H54 (cell line): ENCODE data around the gene LRRC42.

Experiments used
- DNase-seq: peaks from one replicate; pipeline ENCODE4 v3.0.0; 2011; ENCODE audit warnings: low spot score, mixed read lengths; ENCODE audit not compliant: insufficient read length
- FAIRE-seq: peaks from 3 replicates; lab custom pipeline; 2011; peaks lifted over from hg19 to GRCh38; lab: Jason Lieb, UNC
- POLR2A ChIP-seq: IDR thresholded peaks from 2 replicates; pipeline ENCODE4 v1.6.1; 2011; ENCODE audit warnings: low read depth, mild to moderate bottlenecking, low read length

LRRC42 gene, protein sequence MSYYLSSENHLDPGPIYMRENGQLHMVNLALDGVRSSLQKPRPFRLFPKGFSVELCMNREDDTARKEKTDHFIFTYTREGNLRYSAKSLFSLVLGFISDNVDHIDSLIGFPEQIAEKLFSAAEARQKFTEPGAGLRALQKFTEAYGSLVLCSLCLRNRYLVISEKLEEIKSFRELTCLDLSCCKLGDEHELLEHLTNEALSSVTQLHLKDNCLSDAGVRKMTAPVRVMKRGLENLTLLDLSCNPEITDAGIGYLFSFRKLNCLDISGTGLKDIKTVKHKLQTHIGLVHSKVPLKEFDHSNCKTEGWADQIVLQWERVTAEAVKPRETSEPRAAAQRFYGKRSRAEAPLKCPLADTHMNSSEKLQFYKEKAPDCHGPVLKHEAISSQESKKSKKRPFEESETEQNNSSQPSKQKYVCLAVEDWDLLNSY

DNA sequence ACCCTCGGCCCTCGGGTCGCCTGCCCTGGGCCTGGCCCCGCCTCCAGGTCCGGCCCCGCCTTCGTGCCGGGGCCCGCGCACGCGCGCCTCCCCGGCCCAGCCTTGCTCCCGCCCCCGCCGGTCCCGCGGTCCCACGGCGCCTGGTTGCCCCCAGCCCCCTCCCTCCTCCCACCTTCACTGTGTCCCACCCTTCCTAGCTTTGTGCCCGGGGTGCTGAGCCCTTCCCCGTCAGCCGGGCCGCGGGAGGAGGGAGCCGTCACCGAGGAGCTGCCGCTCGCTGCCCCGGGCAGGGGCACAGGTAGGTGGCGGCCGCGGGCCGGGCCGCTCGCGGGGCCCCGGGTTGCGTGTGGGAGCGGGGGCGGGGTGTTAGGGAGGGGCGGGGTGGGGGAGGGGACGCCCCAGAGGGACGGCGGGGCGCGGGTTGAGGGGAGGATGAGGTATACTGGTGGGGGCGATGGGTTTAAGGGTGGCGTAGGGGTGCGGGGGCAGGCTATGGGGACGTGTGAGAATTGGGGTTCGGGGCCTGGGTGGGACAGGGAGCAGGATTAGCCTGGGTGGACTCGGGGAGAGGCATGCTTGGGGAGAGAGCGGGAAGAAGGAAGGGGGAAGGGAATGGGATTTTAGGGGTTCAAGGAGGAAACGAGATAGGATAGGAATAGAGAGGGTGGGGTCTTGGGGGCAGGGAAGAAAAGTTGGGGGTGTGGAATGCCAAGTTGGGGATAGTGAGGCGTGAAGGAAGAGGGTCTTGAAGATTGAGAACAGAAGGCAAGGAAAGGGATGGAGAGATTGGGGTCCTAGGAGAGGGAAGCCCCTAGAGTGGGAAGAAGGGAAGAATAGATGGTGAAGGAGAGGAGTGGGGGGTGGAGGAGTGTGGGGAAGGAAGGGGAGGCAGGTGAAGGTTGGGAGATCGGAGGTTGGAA lies at the start of gene LRRC42:
Gene LRRC42 (plus strand): TSS at position 99 of the 920 bp plus-strand sequence. CDS start 5,650 bp downstream, outside the sequence.
- no peak for FAIRE-seq

DNA sequence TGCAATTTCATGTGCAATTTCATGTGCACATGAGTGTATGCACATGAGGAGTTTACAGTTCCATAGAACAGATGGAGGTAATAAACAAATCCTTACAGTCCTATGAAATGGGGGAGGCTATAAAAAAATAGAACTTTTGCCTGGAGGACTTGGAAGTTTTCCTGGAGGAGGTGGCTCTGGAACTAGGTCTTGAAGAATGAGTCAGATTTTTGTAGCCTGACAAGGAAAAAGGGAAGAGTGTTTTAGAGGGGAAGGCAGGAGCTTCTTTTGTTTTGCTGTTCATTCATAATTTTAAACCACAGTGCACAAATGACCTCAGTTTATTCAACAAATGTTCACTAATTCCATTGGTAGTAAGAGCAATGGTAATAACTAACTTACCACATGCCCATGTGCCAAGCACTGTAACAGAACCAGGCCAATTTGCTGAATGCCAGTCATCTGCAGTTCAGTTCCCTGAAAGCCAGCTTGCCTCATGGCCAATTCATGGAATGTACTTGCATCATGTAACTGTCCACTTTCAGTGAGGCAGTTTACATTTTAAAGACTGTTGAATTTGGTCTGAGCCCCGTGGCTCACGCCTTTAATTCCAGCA lies 49.4 kb upstream of the LRRC42 start:
- peak; percentile 45 for DNase-seq
- peak; percentile 68 for FAIRE-seq
- no peak for TF ChIP-seq POLR2A

More for the DNA sequence above, at the start of gene LRRC42:
- DNase-seq = no peak
- TF ChIP-seq POLR2A = peak; percentile 36; the same call in 1 of the 2 replicates

DNA sequence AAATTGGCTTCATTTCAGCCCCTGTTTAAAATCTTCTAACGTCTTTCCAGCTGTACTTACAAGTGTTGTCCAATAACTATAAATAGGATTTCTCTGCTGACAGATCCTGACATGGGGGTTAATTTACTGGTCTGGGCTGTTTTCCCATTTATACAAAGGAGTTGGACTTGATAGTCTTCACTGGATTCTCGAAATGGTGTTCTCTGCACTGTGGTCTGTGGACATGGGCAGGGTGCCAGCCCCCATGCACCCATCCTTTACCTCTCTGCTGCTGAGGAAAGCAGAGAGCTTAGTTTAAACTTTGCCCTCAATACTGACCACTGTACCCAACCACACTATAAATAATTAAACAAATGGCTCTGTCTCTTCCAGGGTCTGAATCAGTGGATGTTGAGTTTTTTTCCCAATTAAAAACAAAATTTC lies 46.9 kb upstream of the LRRC42 start:
- FAIRE-seq = no peak
- TF ChIP-seq POLR2A = no peak
- DNase-seq = no peak

DNA sequence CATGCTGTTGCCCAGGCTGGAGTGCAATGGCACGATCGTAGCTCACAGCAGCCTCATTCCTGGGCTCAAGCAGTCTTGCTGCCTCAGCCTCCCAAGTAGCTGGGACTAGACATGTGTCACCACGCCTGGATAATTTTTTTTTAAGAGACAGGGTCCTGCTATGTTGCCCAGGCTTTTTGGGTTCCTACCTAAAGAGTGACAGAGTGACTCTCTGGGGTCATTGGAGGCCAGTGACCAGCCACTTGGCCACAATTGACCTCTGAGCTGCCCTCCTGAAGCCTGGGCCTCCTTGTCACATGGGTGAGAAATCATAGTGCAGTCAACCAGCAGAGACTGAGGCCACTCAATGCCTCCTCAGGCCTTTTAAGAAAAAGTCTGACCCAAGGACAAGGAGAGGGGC lies 46.4 kb upstream of the LRRC42 start:
- FAIRE-seq (no peak), DNase-seq (no peak)
- TF ChIP-seq POLR2A = no peak

DNA sequence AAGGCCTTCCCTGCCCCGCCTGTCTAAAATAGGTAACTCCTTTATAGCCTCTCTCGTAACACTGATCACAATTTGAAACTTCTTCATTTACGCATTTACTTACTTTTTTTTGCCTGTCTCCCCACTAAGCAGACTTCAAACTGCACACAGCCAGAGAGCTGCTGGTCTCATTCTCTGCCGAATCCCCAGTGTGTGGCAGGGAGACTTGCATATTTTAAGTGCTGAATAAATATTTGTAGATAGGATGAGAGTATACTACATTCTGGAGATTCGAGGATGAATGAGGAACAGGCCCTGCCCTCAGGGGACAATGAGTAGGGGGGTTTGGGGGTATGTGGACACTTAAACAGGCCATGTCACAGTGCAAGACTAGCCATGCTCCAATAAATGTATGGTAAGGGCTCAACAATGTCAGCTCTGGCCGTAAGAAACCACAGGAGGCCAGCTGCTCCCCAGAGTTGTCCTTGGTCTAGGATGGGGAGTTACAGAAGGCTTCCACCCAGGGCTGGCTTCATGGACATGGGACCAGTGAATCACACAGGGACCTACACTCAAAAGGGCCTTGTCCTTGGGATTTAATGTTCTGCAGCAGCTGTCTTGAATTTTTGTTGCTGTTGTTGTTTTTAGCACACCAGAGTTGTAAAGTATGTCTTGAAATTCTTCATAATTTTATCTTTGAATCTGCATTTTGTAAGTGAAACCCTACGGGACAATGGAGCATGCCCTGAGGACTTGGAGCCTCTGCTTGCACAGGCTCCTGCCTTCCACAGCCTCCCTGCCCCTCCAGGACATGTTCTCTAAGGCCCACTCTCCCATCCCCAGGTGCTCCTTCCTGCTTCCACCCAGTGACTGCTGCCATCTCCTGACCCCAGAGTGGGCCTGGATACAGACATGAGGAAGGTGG lies 43.7 kb upstream of the LRRC42 start:
- DNase-seq (no peak), FAIRE-seq (no peak)

DNA sequence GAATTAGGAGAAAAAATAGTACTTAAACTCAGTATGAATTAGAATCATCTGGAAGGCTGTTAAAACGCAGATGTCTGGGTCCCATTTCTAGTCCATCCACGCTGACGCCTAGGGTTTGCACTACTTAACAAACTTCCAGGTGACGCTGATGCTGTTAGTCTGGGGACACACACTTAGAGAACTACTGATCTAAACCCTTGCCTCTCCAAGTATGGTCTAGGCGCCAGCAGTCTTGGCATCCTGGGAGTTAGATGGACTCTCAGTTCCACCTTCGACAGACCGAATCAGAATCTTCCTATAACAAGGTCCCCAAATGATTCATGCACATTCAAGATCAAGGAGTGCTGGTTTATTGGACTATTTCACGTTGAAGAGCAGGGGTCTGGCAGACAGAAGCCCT lies 40.6 kb upstream of the LRRC42 start:
- DNase-seq (no peak), FAIRE-seq (no peak)
- no peak for TF ChIP-seq POLR2A

More for the DNA sequence above, 43.7 kb upstream of the LRRC42 start:
- no peak for TF ChIP-seq POLR2A

DNA sequence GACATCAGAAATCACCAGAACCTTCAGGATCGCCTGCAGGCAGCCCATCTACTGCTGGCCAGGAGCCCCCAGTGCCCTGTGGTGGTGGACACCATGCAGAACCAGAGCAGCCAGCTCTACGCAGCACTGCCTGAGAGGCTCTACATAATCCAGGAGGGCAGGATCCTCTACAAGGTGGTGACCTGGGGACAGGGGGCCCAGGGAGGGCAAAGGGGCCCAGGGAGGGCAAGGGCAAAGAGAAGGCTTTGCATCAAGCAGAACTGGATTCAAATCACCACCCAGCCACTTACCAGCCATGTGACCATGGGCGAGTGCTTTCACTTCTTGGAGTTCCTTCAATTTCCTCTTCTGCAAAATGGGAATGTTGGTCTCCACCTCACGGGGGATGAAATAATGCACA lies 40.0 kb upstream of the LRRC42 start:
- no peak for TF ChIP-seq POLR2A
- no peak for FAIRE-seq
- DNase-seq = no peak

DNA sequence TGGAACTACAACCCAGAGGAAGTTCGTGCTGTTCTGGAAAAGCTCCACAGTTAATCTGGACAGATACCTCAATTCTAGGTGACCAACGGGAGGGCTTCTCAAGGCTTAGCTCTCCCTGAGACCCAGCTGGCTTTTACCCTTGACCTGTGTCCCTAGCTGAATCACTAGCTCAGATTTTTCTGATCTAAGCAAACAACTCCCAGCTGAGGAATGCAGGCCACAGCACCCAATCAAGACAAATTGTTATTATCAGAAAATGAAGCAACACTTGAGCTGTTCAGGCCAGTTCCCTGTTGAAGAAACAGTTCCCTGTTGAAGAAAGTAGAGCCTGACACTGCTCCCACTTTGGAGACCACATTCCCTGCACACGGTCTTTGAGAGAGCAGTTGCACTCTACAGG lies 36.2 kb upstream of the LRRC42 start:
- FAIRE-seq (no peak), DNase-seq (no peak)
- no peak for TF ChIP-seq POLR2A

DNA sequence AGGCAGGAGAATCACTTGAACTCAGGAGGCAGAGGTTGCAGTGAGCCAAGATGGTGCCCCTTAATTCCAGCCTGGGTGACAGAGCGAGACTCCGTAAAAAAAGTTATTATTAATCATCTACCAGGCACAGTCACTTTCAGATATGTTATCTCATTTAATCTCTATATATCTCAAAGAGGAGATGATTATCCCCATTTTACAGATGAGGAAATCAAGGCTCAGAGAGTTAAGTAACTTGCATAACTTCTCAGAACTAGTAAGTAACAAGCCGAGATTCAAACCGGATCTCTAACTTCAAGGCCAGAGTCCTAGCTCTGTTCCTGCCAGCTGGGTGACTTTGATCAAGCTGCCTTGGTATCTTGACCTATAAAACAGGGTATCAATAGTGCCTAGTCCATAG lies 34.7 kb upstream of the LRRC42 start:
- DNase-seq (no peak), FAIRE-seq (no peak)
- TF ChIP-seq POLR2A = no peak

DNA sequence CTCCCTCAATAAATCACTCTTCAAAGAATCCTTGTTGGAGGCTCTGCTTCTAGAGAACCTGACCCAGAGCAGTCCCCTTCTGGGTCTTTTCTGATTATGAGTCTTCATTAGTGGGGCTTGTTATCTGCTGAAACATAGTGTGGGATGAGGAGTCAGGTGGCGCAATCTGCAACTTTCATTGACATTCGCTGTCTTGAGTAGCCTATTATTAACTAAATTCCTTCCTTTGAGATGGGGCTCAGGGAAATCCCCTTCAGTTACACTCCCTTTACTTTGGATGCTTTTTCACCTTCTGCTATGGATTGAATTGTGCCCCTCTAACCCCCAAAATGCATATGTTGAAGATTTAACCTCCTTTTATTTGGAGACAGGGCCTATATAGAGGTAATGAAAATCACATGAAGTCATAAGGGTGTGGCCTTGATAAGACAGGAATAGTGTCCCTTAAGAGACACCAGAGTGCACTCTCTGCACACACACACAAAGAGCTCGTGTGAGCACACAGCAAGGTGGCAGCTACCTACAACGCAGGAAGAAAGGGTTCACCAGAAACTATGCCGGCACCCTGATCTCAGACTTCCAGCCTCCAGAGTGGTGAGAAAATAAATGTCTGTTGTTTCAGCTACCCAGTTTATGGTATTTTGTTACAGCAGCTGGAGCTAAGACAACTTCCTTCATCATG lies 32.7 kb upstream of the LRRC42 start:
- no peak for TF ChIP-seq POLR2A
- FAIRE-seq = no peak
- DNase-seq = no peak

DNA sequence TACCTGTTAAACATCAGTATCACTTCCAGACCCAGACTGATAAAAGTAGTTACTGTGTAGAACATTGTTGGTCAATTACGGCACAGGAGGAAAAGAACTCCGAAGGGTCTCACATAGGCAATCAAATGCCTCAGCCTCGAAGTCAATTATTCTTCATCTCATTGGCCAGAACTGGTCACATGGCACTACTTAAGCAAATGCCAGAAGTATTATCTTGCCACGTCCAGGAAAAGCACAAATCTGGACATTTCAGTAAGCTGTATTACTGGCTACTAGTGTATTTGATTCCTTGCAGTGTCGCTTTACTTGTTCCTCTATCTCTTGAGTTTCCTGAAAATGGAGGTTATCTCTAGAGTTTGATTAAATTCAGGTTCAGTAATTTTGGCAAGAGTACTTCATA lies 27.8 kb upstream of the LRRC42 start:
- no peak for TF ChIP-seq POLR2A
- no peak for FAIRE-seq
- DNase-seq = no peak

DNA sequence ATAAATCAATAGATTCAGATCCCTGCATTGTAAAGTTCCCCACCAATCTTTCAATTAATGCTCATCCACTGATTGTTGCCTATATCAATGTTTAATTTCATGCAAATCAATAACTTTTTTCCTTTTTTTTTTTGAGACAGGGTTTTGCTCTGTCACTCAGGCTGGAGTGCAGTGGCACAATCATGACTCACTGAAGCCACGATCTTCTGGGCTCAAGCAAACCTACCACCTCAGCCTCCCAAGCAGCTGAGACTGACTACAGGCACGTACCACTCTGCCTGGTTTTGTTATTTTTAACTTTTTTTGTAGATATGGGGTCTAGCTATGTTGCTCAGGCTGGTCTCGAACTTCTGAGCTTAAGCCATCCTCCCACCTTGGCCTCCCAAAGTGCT lies 26.5 kb upstream of the LRRC42 start:
- FAIRE-seq = no peak

DNA sequence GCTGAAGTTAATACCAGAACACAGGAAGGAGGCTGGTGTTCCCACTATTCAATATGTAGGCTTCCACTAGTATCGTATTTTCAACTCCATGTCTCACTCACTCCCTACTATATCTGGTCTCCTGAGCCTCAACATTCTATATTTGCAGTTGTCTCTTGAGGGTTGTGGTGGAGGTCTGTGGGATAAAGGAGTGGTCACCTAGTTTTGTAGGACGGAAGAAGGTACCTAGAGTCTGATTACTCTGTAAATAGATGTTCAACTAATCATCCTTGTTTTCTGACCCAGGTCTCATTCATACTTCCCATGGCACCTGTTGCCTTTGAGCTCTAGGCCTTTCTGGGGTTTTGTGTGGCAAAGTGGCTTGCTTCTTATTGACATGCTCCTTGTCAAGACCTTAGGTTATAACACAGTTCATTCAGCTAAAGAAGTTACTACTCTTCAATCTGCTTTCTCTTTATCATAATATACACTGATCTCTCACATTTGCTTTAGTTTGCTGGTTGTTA lies 18.7 kb upstream of the LRRC42 start:
- no peak for DNase-seq
- no peak for TF ChIP-seq POLR2A
- FAIRE-seq = no peak

More for the DNA sequence above, 26.5 kb upstream of the LRRC42 start:
- DNase-seq = no peak
- no peak for TF ChIP-seq POLR2A
